ENCODE measurements around the gene HNRNPF. TPM values are rescaled to one million over a fixed set of nuclear protein-coding genes. Genes with fewer than 3 reads are reported as not detected.

The HNRNPF gene
- total RNA-seq, 1 experiment from 2014 or later, result 237 TPM

DNA sequence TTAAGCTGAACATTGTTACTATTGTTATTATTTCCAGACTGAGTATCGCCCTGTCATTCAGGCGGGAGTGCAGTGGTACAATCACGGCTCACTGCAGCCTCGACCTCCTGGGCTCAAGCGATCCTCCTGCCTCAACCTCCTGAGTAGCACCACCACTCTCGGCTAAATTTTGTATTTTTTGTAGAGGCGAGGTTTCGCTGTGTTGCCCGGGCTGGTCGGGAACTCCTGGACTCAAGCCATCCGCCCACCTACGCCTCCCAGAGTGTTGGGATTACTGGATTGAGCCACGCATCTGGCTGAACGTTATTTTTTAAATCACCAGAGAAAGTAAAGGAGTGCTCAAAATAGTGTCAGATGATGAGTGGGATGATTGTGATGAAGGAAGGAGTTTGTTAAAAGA, 1.4 kb upstream of the HNRNPF start:
- no peaks in the 10 kb centered on the region for H3K9me3 ChIP-seq (replicated peaks)
- H3K4me3 ChIP-seq, result no peak overlapping the region
- peaks cover 14% of the 10 kb centered on the region for H3K4me1 ChIP-seq (replicated peaks)
- peaks cover 25% of the 10 kb centered on the region for H3K36me3 ChIP-seq
- H3K27ac ChIP-seq, result no peak overlapping the region
- DNase-seq (ENCODE audit: low read depth in 1 of 2, low spot score in 2 of 2), result no peak
- H3K27me3 ChIP-seq (replicated peaks), result no peaks in the 10 kb centered on the region

DNA sequence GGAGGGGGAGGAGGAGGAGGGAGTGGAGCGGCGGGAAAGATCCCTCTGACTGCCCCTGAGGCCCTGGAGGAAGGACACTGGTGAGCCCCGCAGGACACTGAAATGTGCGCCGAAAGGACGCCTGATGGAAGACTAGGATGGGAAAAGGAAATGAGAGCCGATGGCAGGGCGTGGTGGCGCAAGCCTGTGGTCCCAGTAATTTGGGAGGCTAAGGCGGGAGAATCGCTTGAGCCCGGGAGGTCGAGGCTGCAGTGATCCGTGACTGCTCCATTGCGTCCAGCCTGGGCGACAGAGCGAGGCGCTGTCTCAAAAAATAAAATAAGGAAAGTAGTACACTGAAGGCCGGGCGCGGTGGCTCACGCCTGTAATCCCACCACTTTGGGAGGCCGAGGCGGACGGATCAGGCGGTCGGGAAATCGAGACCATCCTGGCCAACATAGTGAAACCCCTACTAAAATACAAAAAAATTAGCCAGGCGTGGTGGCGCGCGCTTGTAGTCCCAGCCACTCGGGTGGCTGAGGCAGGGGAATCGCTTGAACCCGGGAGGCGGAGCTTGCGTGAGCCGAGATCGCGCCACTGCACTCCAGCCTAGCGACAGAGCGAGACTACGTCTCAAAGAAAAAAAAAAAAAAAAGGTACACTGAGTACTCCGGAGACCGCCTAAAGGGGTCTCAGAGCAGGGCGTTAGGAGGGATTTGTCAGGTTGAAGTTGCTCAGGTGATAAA, 561 bp upstream of the HNRNPF start:
- no peak for DNase-seq (ENCODE audit: low read depth in 1 of 2, low spot score in 2 of 2)
- Histone ChIP-seq H3K27ac (peak overlapping the region; percentile 99), H3K4me3 (peak overlapping the region; percentile 78), H3K4me1 (replicated peaks) (peaks cover 14% of the 10 kb centered on the region), H3K9me3 (replicated peaks) (no peaks in the 10 kb centered on the region), H3K27me3 (replicated peaks) (no peaks in the 10 kb centered on the region), H3K36me3 (peaks cover 27% of the 10 kb centered on the region)

DNA sequence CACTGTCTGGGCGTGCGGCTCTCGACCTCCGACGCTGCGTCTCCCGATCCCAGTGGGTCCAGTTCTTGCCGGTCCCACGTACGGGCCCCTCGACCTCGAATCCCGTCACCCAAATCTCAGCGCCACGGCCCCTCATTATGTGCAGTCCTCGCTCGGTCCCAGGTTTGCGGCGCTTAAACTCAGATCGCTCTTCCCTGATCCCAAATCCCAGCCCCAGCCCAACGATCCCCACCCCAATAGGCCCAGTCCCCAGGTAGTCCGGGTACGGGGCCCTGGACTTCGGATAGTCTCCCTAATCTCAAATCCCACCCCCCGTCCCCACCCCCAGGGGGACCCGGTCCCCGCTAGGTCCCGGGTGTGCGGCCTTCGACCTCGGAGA, 666 bp downstream of the HNRNPF start:
- Histone ChIP-seq H3K9me3 (replicated peaks) (no peaks in the 10 kb centered on the region), H3K36me3 (peaks cover 35% of the 10 kb centered on the region), H3K4me3 (peak overlapping the region; percentile 78), H3K27me3 (replicated peaks) (no peaks in the 10 kb centered on the region), H3K4me1 (replicated peaks) (peaks cover 21% of the 10 kb centered on the region), H3K27ac (peak overlapping the region; percentile 99)
- DNase-seq (ENCODE audit: low read depth in 1 of 2, low spot score in 2 of 2), result peak in 1 of 2 experiments; percentile 47

DNA sequence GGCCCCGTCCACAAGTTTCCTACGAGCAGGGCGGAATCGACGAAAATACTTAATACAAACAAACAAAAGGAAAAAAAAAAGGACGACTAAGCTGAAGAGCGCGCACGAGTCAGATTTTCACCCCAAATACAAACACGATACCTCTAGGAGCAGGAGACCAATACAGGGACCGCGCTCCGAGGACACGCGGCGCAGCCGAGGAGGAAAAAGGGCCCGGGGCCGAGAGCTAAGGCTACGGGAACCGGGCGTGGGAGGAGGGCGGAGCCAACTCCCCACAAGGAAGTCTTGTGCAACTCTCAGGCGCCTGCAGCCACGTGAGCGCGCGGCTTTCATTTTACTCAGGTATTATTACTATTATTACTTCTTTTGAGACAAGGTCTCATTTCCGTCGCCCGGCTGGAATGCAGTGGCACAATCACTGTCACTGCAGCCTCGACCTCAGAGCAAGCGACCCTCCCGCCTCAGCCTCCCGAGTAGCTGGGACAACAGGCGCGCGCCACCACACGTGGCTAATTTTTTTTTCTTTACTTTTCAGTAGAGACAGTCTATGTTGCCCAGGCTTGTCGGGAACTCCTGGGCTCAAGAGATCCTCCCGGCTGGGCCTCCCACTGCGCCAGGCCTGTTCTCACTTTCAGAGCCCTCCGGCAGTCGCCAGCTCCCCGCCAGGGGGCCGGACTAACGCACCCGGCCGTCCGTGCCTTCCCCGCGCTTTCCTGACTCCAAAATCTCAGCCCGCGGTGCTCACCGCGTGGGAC, 1.2 kb downstream of the HNRNPF start:
- peak overlapping the region; percentile 78 for H3K4me3 ChIP-seq
- DNase-seq (ENCODE audit: low read depth in 1 of 2, low spot score in 2 of 2), result peak; percentile 82 to 85
- H3K9me3 ChIP-seq (replicated peaks), result no peaks in the 10 kb centered on the region
- H3K27me3 ChIP-seq (replicated peaks), result no peaks in the 10 kb centered on the region
- peaks cover 40% of the 10 kb centered on the region for H3K36me3 ChIP-seq
- H3K27ac ChIP-seq, result peak overlapping the region; percentile 99
- H3K4me1 ChIP-seq (replicated peaks), result peaks cover 21% of the 10 kb centered on the region

DNA sequence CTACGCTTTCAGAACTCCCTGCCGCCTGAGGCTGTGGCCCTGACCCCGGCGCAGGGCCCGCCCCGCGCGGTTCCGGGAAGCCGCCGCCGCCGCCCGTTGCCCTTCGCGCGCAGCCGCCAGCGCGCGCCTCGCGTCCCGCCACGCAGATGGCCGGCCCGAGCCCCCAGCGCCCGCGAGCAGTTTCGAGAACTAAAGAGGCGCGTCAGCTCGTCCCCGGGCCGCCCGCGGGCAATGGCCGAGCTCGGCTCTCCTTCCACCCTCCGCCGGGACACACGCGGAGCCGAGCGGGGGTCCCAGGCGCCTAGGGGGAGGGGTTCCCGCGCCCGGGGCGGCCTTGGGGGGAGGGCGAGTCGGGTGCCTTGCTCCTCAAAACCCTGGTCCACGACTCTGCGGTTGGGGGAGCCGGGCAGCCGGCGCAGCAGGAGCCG, 1.8 kb downstream of the HNRNPF start:
- peak; percentile 52 to 60 for DNase-seq (ENCODE audit: low read depth in 1 of 2, low spot score in 2 of 2)
- peak overlapping the region; percentile 99 for H3K27ac ChIP-seq
- H3K27me3 ChIP-seq (replicated peaks), result no peaks in the 10 kb centered on the region
- H3K36me3 ChIP-seq, result peaks cover 46% of the 10 kb centered on the region
- H3K9me3 ChIP-seq (replicated peaks), result no peaks in the 10 kb centered on the region
- peak overlapping the region; percentile 78 for H3K4me3 ChIP-seq
- H3K4me1 ChIP-seq (replicated peaks), result peaks cover 24% of the 10 kb centered on the region

DNA sequence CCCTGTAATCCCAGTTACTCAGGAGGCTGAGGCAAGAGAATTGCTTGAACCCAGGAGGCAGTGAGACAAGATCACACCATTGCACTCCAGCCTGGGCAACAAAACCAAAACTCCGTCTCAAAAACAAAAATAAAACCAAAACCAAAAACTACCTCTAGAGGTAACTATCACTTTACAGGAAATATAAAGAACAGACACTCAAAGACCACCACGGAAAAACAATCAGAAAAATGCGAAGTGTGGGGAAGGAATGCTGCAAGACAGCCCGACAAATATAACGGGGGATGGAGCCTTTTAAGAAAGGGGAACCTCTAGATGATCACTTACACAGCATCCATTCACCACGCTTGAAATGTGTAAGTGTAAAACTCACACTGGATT, 4.3 kb downstream of the HNRNPF start:
- Histone ChIP-seq H3K4me3 (no peak overlapping the region), H3K27ac (no peak overlapping the region), H3K36me3 (peaks cover 55% of the 10 kb centered on the region), H3K27me3 (replicated peaks) (no peaks in the 10 kb centered on the region), H3K4me1 (replicated peaks) (peaks cover 37% of the 10 kb centered on the region), H3K9me3 (replicated peaks) (no peaks in the 10 kb centered on the region)
- DNase-seq (ENCODE audit: low read depth in 1 of 2, low spot score in 2 of 2), result no peak

DNA sequence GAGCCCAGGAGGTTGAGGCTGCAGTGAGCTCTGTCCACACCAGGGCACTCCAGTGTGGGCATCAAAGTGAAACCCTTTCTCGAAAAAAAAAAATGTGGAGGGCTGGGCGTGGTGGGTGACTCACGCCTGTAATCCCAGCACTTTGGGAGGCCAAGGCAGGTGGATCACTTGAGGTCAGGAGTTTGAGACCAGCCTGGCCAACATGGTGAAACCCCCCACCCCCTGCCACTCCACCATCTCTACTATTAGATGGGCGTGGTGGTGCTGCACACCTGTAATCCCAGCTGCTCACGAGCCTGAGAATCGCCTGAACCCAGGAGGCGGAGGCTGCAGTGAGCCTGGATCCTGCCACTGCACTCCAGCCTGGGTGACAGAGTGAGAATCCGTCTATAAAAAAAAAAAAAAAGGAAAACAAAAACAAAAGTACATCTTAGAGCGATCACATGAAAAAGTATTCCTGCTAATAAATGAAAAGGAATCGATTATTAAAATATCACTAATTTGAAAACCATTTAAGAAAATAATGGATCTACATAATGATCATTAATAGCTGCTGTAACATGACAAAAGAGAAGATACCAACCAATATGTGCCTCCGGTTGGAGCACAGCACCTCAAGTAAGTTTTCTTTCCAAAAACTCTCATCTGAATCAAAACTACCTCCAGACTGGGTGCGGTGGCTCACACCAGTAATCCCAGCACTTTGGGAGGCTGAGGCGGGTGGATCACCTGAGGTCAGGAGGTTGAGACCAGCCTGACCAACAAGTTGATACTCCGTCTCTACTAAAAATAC, 4.9 kb downstream of the HNRNPF start:
- H3K27ac ChIP-seq, result no peak overlapping the region
- no peaks in the 10 kb centered on the region for H3K9me3 ChIP-seq (replicated peaks)
- no peak overlapping the region for H3K4me3 ChIP-seq
- peaks cover 39% of the 10 kb centered on the region for H3K4me1 ChIP-seq (replicated peaks)
- DNase-seq (ENCODE audit: low read depth in 1 of 2, low spot score in 2 of 2), result no peak
- H3K36me3 ChIP-seq, result peaks cover 61% of the 10 kb centered on the region
- H3K27me3 ChIP-seq (replicated peaks), result no peaks in the 10 kb centered on the region

DNA sequence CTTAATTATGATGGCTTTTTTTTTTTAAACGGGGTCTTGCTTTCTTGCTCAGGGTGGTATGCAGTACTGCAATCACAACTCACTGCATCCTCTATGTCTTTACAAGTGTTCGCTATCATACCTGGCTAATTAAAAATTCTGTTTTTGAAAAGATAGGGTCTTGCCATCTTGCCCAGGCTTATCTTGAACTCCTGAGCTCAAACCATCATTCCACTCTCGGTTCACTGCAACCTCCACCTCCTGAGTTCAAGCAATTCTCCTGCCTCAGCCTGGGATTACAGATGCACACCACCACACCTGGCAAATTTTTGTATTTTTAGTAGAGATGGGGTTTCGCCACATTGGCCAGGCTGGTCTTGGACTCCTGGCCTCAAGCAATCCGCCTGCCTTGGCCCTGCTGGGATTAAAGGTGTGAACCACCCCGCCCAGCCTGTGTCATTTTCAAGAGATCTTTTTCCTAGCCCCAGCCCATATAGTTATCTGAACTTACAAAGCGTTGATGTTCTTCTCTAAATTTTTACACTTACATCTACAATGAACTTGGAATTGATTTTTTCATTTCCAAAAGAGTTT, 6.0 kb downstream of the HNRNPF start:
- DNase-seq (ENCODE audit: low read depth in 1 of 2, low spot score in 2 of 2), result no peak
- peaks cover 51% of the 10 kb centered on the region for H3K4me1 ChIP-seq (replicated peaks)
- H3K27me3 ChIP-seq (replicated peaks), result no peaks in the 10 kb centered on the region
- H3K4me3 ChIP-seq, result no peak overlapping the region
- H3K36me3 ChIP-seq, result peaks cover 65% of the 10 kb centered on the region
- no peaks in the 10 kb centered on the region for H3K9me3 ChIP-seq (replicated peaks)
- H3K27ac ChIP-seq, result no peak overlapping the region

DNA sequence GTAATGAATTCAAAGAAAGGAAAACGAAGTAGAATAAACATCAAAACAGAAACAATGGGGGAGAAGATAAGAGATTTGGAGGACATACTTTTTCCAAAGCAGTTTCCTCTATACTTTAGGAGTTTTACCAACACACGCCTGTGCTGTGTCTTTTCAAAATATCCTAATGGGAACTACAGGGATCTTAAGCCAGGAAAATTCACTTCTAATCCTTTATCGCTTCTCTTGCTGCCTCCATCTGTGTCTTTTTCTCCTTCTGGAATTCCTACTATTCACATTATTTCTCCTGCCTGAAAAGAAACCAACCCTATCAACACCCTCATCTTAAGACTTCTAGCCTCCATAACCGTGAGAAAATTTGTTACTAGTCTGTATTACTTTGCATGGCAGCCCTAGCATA, 6.8 kb downstream of the HNRNPF start:
- H3K27ac ChIP-seq, result no peak overlapping the region
- no peaks in the 10 kb centered on the region for H3K9me3 ChIP-seq (replicated peaks)
- peaks cover 58% of the 10 kb centered on the region for H3K4me1 ChIP-seq (replicated peaks)
- H3K36me3 ChIP-seq, result peaks cover 61% of the 10 kb centered on the region
- no peak overlapping the region for H3K4me3 ChIP-seq
- DNase-seq (ENCODE audit: low read depth in 1 of 2, low spot score in 2 of 2), result no peak
- no peaks in the 10 kb centered on the region for H3K27me3 ChIP-seq (replicated peaks)

DNA sequence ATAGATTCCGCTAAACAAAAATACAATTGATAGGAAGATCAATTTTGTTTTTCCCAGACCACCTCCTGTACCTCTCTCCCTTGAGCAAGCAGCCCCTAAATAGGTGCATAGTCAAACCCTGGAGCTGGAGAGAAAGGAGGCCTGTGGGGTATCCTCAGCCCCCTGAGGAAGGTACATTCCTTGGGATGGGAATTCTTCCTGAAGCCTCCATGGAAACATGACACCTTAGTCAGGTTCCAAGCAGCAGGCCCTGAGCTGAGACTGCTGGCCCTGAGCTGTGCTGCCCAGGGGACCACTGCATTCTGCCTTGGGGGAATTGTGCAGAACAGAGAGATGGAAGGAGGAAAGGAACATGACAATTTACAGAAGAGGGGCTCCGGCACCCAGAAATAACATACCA, 7.4 kb downstream of the HNRNPF start:
- Histone ChIP-seq H3K36me3 (peaks cover 59% of the 10 kb centered on the region), H3K27me3 (replicated peaks) (no peaks in the 10 kb centered on the region), H3K4me1 (replicated peaks) (peaks cover 61% of the 10 kb centered on the region), H3K9me3 (replicated peaks) (no peaks in the 10 kb centered on the region), H3K27ac (no peak overlapping the region), H3K4me3 (no peak overlapping the region)
- no peak for DNase-seq (ENCODE audit: low read depth in 1 of 2, low spot score in 2 of 2)

DNA sequence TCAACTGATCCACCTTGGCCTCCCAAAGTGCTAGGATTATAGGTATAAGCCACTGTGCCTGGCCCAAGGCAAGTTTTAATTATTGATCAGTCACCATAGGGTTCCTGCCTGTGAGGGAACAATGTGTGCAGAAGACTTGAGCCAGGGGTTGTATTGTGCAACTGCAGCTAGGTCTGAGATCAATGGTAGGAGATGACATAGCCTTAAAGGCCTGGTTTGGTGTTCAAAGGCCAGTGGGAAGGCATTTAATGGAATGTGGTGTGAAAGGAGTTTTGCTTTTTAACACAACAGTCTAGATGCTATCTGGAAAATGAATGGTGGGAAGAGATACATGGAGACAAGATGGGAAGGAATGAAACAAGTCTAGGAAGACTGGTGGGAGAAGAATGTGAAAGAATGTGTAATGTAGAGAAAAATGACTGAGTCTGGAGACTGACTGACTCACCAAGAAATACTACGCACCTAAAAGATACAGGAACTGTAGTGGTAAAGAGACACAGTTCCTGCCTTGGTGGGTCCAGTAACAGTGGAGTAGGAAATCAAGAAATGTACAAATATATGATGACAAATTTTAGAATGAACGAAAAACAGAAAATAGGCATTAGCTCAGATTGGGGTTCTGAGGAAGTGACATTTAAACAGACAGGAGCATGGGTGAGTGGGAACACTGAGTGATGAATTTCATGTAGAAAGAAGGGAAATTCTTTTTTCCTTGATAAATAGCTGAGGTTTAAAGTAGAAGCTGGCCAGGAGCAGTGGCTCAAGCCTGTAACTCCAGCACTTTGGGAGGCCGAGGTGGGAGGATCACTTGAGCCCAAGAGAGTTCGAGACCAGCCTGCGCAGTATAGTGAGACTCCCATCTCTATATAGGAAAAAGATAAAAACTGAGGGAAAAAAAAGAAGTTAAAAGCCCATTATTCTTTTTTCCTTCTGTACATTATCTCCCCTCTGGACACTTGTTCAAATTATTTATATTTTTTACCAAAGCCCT, 9.4 kb downstream of the HNRNPF start:
- H3K9me3 ChIP-seq (replicated peaks), result no peaks in the 10 kb centered on the region
- no peak overlapping the region for H3K4me3 ChIP-seq
- H3K27me3 ChIP-seq (replicated peaks), result no peaks in the 10 kb centered on the region
- DNase-seq (ENCODE audit: low read depth in 1 of 2, low spot score in 2 of 2), result peak in 1 of 2 experiments; percentile 42
- H3K4me1 ChIP-seq (replicated peaks), result peaks cover 72% of the 10 kb centered on the region
- peaks cover 69% of the 10 kb centered on the region for H3K36me3 ChIP-seq
- H3K27ac ChIP-seq, result peak overlapping the region; percentile 39

DNA sequence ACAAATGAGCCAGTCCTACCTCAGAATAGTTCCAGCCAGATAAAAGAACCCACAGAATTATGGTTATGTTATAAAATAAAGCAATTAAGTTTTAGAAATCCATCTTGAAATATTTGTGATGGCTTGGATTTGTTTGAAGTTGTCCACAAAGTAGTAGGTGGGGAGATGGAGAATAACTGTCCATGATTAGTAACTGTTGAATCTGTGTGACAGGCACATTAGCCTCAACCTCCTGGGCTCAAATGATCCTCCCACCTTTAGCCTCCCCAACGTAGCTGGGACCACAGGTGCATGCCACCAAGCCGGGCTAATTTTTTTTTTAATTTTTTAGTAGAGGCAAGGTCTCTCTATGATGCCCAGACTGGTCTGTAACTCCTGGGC, 10.1 kb downstream of the HNRNPF start:
- no peak for DNase-seq (ENCODE audit: low read depth in 1 of 2, low spot score in 2 of 2)
- H3K4me3 ChIP-seq, result no peak overlapping the region
- peaks cover 74% of the 10 kb centered on the region for H3K36me3 ChIP-seq
- H3K27ac ChIP-seq, result peak overlapping the region; percentile 39
- no peaks in the 10 kb centered on the region for H3K9me3 ChIP-seq (replicated peaks)
- no peaks in the 10 kb centered on the region for H3K27me3 ChIP-seq (replicated peaks)
- H3K4me1 ChIP-seq (replicated peaks), result peaks cover 70% of the 10 kb centered on the region
